HepG2 (cell line): ENCODE results near the gene MC4R. TPM values are rescaled to one million over a fixed set of nuclear protein-coding genes. Genes with fewer than 3 reads are reported as not detected.

Source experiments
- ATAC-seq: fragments of 200-7000 bp; cut with Tn5 transposase; 3 replicates; pipeline ENCODE4 v1.9.1; 2020; ENCODE audit warnings: mild to moderate bottlenecking, moderate library complexity
- BruUV-seq: library from RNA; stranded (reverse); fragments of 400-500 nt; replicated peaks from 2 replicates; lab custom pipeline; 2021; lab: Mats Ljungman, UMichigan
- CTCF ChIA-PET: fragments of 300-600 bp; formaldehyde crosslinking; extraction: SDS; loops from one replicate; lab custom pipeline; 2021; ENCODE audit warnings: low total read pairs, inconsistent platforms, low intra/inter-chr PET ratio; lab: Yijun Ruan, JAX
- POLR2A ChIA-PET: fragments of 350-600 bp; sonication (Branson Sonifier 250); formaldehyde crosslinking; loops from one replicate; lab custom pipeline; 2020; ENCODE audit warnings: antibody characterized with exemption, inconsistent platforms; lab: Yijun Ruan, JAX
- DNase-seq: peaks from one replicate; pipeline ENCODE4 v3.0.0-alpha.2; 2015; ENCODE audit warnings: low spot score
- FAIRE-seq: peaks from 3 replicates; lab custom pipeline; 2011; peaks lifted over from hg19 to GRCh38; lab: Jason Lieb, UNC
- H2AFZ ChIP-seq: one replicate; pipeline ENCODE4 v1.6.1; 2011; ENCODE audit warnings: low read length, inconsistent platforms
- H3K27ac ChIP-seq: fragments of 300-600 bp; 3 replicates; pipeline ENCODE4 v1.8.0; 2011; ENCODE audit warnings: mixed run types, mild to moderate bottlenecking, mixed read lengths, low read length, inconsistent platforms; ENCODE audit not compliant: insufficient read depth; ENCODE audit errors: extremely low read length
- H3K27me3 ChIP-seq, 2 experiments: fragments of 200-600 bp in 1 of 2; 2 replicates in 1 of 2; 3 replicates in 1 of 2; pipeline versions ENCODE4 v1.6.0 to v1.8.0; 2011; ENCODE audit warnings: low read length in 2 of 2, mild to moderate bottlenecking in 2 of 2, moderate library complexity in 2 of 2, inconsistent platforms in 1 of 2; ENCODE audit not compliant: insufficient read depth in 2 of 2, control insufficient read depth in 1 of 2
- H3K36me3 ChIP-seq, 2 experiments: fragments of 200-600 bp in 1 of 2; replicated peaks in 1 of 2; 2 replicates in 1 of 2; 3 replicates in 1 of 2; pipeline versions ENCODE4 v1.5.1 to v1.8.0; 2011; ENCODE audit warnings: low read length in 2 of 2, inconsistent platforms in 1 of 2; ENCODE audit not compliant: insufficient read depth in 2 of 2, control insufficient read depth in 1 of 2
- H3K4me1 ChIP-seq: 2 replicates; pipeline ENCODE4 v1.5.1; 2012; ENCODE audit warnings: low read length, inconsistent platforms; ENCODE audit not compliant: insufficient read depth
- H3K4me2 ChIP-seq: 2 replicates; pipeline ENCODE4 v1.6.0; 2011; ENCODE audit warnings: low read depth, low read length, inconsistent platforms
- H3K4me3 ChIP-seq, 3 experiments: fragments of 200-600 bp in 1 of 3; sonication (generic), shearing (Covaris generic) in 1 of 3; replicated peaks in 1 of 3; 2 replicates each; pipeline ENCODE4 v1.5.1; 2011 to 2016; ENCODE audit warnings: low read length in 3 of 3, inconsistent platforms in 2 of 3, low read depth in 2 of 3, mild to moderate bottlenecking in 2 of 3, control low read depth in 1 of 3, mixed read lengths in 1 of 3; ENCODE audit not compliant: insufficient read depth in 1 of 3
- H3K79me2 ChIP-seq: one replicate; pipeline ENCODE4 v1.6.1; 2011; ENCODE audit warnings: low read length, inconsistent platforms; ENCODE audit not compliant: insufficient read depth
- H3K9ac ChIP-seq: 2 replicates; pipeline ENCODE4 v1.6.0; 2011; ENCODE audit warnings: mild to moderate bottlenecking, low read depth, low read length, inconsistent platforms; ENCODE audit not compliant: insufficient read depth
- H3K9me3 ChIP-seq: 2 replicates; pipeline ENCODE4 v1.5.1; 2012; ENCODE audit warnings: mild to moderate bottlenecking, low read length
- H4K20me1 ChIP-seq: 2 replicates; pipeline ENCODE4 v1.6.0; 2011; ENCODE audit warnings: inconsistent platforms, mild to moderate bottlenecking, low read length, moderate library complexity; ENCODE audit not compliant: insufficient read depth
- DPF2 ChIP-seq: sonication (generic); formaldehyde crosslinking; IDR thresholded peaks from 2 replicates; pipeline ENCODE4 v1.4.0; 2020; ENCODE audit warnings: mild to moderate bottlenecking, low read depth, missing genetic modification reagents, borderline replicate concordance
- DR1 ChIP-seq: sonication (generic); formaldehyde crosslinking; IDR thresholded peaks from 2 replicates; pipeline ENCODE4 v1.8.0; 2021; ENCODE audit warnings: mild to moderate bottlenecking, missing genetic modification reagents, inconsistent platforms
- FIP1L1 ChIP-seq: fragments of 200-400 bp; formaldehyde crosslinking; IDR thresholded peaks from 2 replicates; pipeline ENCODE4 v1.6.1; 2018; ENCODE audit warnings: low read depth, mild to moderate bottlenecking, low read length, moderate library complexity, borderline replicate concordance; ENCODE audit not compliant: insufficient read depth
- GATAD2A ChIP-seq: IDR thresholded peaks from 2 replicates; pipeline ENCODE4 v1.6.1; 2016
- HMGXB4 ChIP-seq, 2 experiments: sonication (generic) in 1 of 2; formaldehyde crosslinking in 1 of 2; IDR thresholded peaks; 2 replicates each; pipeline versions ENCODE4 v1.4.0 to v1.6.1; 2018 to 2020; ENCODE audit warnings: missing genetic modification reagents in 2 of 2, borderline replicate concordance in 1 of 2, low read depth in 1 of 2, mild to moderate bottlenecking in 1 of 2, missing biosample characterization in 1 of 2
- PRPF4 ChIP-seq: fragments of 200-400 bp; formaldehyde crosslinking; IDR thresholded peaks from 2 replicates; pipeline ENCODE4 v1.6.1; 2016; ENCODE audit warnings: low read length, low read depth; ENCODE audit not compliant: poor library complexity, severe bottlenecking
- SRY ChIP-seq: sonication (generic); formaldehyde crosslinking; IDR thresholded peaks from 2 replicates; pipeline ENCODE4 v1.8.0; 2022; ENCODE audit warnings: mild to moderate bottlenecking, missing genetic modification reagents
- ZNF749 ChIP-seq: sonication (generic); formaldehyde crosslinking; IDR thresholded peaks from 2 replicates; pipeline ENCODE4 v1.8.0; 2022; ENCODE audit warnings: mild to moderate bottlenecking, missing genetic modification reagents, moderate library complexity, borderline replicate concordance
- WGBS: methylation state at CpG from one replicate; pipeline ENCODE4 v1.1.6; 2017; ENCODE audit warnings: low lambda C conversion rate; 5-methylcytosine and 5-hydroxymethylcytosine counted together
- in situ Hi-C: cut with HindIII; loops from 2 replicates; pipeline ENCODE4 v1.10.0; 2017; ENCODE audit warnings: low pct_unique_long_range_greater_than_20kb; ENCODE audit not compliant: extremely low pct_ligation_motif_present
- intact Hi-C: fragments of 100-400 bp; cut with micrococcal nuclease; formaldehyde crosslinking; loops from one replicate; pipeline ENCODE4 v1.10.0; 2022; ENCODE audit not compliant: unreplicated experiment
- polyA plus RNA-seq, 8 experiments: library from polyadenylated mRNA; depleted of rRNA in 3 of 8; stranded (reverse) in 7 of 8; unstranded in 1 of 8; fragments of >200 nt; fragmentation: Illumina TruSeq in 4 of 8; extraction: Trizol in 4 of 8; gene quantifications; 2 replicates each; pipeline versions ENCODE4 v1.2.1 to v1.2.3, GENCODE V29; 2011 to 2016; ENCODE audit warnings: low read depth in 4 of 8, missing spikeins in 1 of 8, mixed read lengths in 1 of 8; ENCODE audit not compliant: insufficient read depth in 1 of 8
- total RNA-seq, 5 experiments: library from RNA; depleted of rRNA; stranded (reverse); fragments of >200 nt; fragmentation: Illumina TruSeq; extraction: Trizol; gene quantifications; 2 replicates each; pipeline ENCODE4 v1.2.3, GENCODE V29; 2016; ENCODE audit warnings: low read depth in 1 of 5

The MC4R gene
- total and polyA plus RNA-seq, 2 of the 13 experiments (the other 11 are each of a cell fraction or from before 2014, with no cell fraction given): not detected

- H3K79me2 ChIP-seq: no peaks in the 10 kb centered on the region
- no peak for ATAC-seq
- peaks cover 42% of the 10 kb centered on the region for H3K9me3 ChIP-seq
- no peak overlapping the region for H3K9ac ChIP-seq
- no peaks in the 10 kb centered on the region for H3K27me3 ChIP-seq
- H3K27ac ChIP-seq: no peak overlapping the region
- no peak for DNase-seq
- H3K4me3 ChIP-seq: no peak overlapping the region
- H4K20me1 ChIP-seq: no peaks in the 10 kb centered on the region
- CTCF ChIA-PET: no interaction called here
- H3K4me1 ChIP-seq: no peaks in the 10 kb centered on the region
- POLR2A ChIA-PET: no interaction called here
- H2AFZ ChIP-seq: no peak overlapping the region
- H3K36me3 ChIP-seq: no peaks in the 10 kb centered on the region
- FAIRE-seq: no peak
- 0% methylated on average over 1 of the region's 6 CpGs for WGBS
- no TSS peak for BruUV-seq
- H3K4me2 ChIP-seq: no peak overlapping the region
- no peak for TF ChIP-seq GATAD2A (CRISPR knock-in tag)
- TF ChIP-seq HMGXB4 (CRISPR knock-in tag; IDR thresholded peaks at IDR 0.05; ENCODE audit: borderline replicate concordance in 1 of 2, low read depth in 1 of 2): no peak
- no peak for TF ChIP-seq SRY (CRISPR knock-in tag)
- no peak for TF ChIP-seq FIP1L1
- TF ChIP-seq ZNF749 (CRISPR knock-in tag): no peak
- no peak for TF ChIP-seq DR1 (CRISPR knock-in tag)
- no peak for TF ChIP-seq PRPF4
- no peak for TF ChIP-seq DPF2 (CRISPR knock-in tag)
- in situ Hi-C loops (no loop called here), intact Hi-C loops (no loop called here)
Measured at GRCh38 chr18:60331890-60332289, 40.7 kb downstream of the MC4R start.
